H1 (cell line): Measurements from ENCODE around the gene METTL2A. TPM values are rescaled to one million over a fixed set of nuclear protein-coding genes. Genes with fewer than 3 reads are reported as not detected.

Experiments used
- ATF3 ChIP-seq: IDR thresholded peaks from 2 replicates; pipeline ENCODE4 v1.6.1; 2011; ENCODE audit warnings: low read depth, mild to moderate bottlenecking, low read length; ENCODE audit not compliant: insufficient read depth
- BRCA1 ChIP-seq: IDR thresholded peaks from 2 replicates; pipeline ENCODE4 v1.6.1; 2012; ENCODE audit warnings: low read depth, low read length, improper control_type of control experiment
- CBX8 ChIP-seq: fragments of 300-800, 300-1000 bp; sonication (generic); IDR thresholded peaks from 2 replicates; pipeline ENCODE4 v1.7.1; 2016; ENCODE audit warnings: low read depth, low read length, borderline replicate concordance
- CHD7 ChIP-seq: fragments of 300-600 bp; sonication (generic); IDR thresholded peaks from 2 replicates; pipeline ENCODE4 v1.7.1; 2012; ENCODE audit warnings: low read length, moderate library complexity, mild to moderate bottlenecking, inconsistent platforms; ENCODE audit not compliant: insufficient replicate concordance
- PHF8 ChIP-seq: fragments of 200-600 bp; sonication (generic); conservative IDR thresholded peaks from 2 replicates; pipeline ENCODE4 v1.7.1; 2012; ENCODE audit warnings: low read depth, mild to moderate bottlenecking, inconsistent platforms, low read length, moderate library complexity
- RBBP5 ChIP-seq: IDR thresholded peaks from 2 replicates; pipeline ENCODE4 v1.7.1; 2012; ENCODE audit warnings: low read depth, mild to moderate bottlenecking, inconsistent platforms, low read length, moderate library complexity, borderline replicate concordance
- SAP30 ChIP-seq: fragments of 300-600 bp; sonication (generic); IDR thresholded peaks from 2 replicates; pipeline ENCODE4 v1.7.1; 2012; ENCODE audit warnings: low read length, moderate library complexity, mild to moderate bottlenecking, inconsistent platforms; ENCODE audit not compliant: insufficient read depth, insufficient replicate concordance
- SIRT6 ChIP-seq: IDR thresholded peaks from one replicate; pipeline ENCODE4 v1.7.1; 2012; ENCODE audit warnings: low read length, inconsistent platforms
- SP2 ChIP-seq: IDR thresholded peaks from 2 replicates; pipeline ENCODE4 v1.6.1; 2012; ENCODE audit warnings: mild to moderate bottlenecking, low read length, inconsistent platforms
- SP4 ChIP-seq: IDR thresholded peaks from 2 replicates; pipeline ENCODE4 v1.6.1; 2012; ENCODE audit warnings: low read length, inconsistent platforms
- TEAD4 ChIP-seq: IDR thresholded peaks from 2 replicates; pipeline ENCODE4 v1.6.1; 2012; ENCODE audit warnings: low read depth, low read length, inconsistent platforms, mixed read lengths
- polyA plus RNA-seq, 7 experiments: library from polyadenylated mRNA; depleted of rRNA in 3 of 7; stranded (reverse) in 5 of 7; unstranded in 2 of 7; fragments of >200 nt in 5 of 7; fragments of 200-250 nt in 2 of 7; gene quantifications; 1 replicate in 5 of 7; 2 replicates in 1 of 7; 4 replicates in 1 of 7; pipeline versions ENCODE4 v1.2.1 to v1.2.3, GENCODE V29; 2011 to 2013; ENCODE audit warnings: missing spikeins in 2 of 7, mixed read lengths in 2 of 7
- total RNA-seq: library from RNA; stranded (reverse); fragmentation: NEBNext Ultra II Directional; extraction: Animal tissue kit (Norgen Biotek cat#: 25700); gene quantifications from 2 replicates; pipeline ENCODE4 v1.2.1, GENCODE V29; 2021

The METTL2A gene
- total and polyA plus RNA-seq, 2 of the 8 experiments (the other 6 are each of a cell fraction or from before 2014, with no cell fraction given), result 16.2 to 40.5 TPM

DNA sequence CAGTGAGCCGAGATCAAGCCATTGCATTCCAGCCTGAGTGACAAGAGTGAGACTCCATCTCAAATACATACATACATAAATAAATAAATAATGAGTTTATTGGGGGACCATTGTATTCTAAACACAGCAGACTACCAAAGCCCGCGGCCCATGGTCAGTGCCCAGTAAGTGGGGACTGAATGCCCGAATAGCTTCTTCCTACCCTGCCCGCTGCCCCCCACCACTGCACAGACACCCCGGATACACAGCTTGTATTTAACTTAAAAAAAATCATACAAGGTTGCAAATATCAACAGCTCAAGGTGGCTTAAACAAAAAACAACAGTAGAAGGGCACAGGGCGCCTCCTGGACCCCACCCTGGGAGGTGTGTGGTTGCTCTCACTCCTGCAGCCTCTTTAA, 32.3 kb downstream of the METTL2A start (continued):
- no peak for TF ChIP-seq CHD7
- TF ChIP-seq RBBP5, result no peak
- TF ChIP-seq SAP30, result no peak
- TF ChIP-seq SP2, result no peak
- no peak for TF ChIP-seq CBX8
- TF ChIP-seq SIRT6, result no peak
- TF ChIP-seq SP4, result no peak
- no peak for TF ChIP-seq BRCA1
- no peak for TF ChIP-seq ATF3
- TF ChIP-seq TEAD4, result no peak
- no peak for TF ChIP-seq PHF8
